HUES64 (cell line): Measurements from ENCODE around the gene ARHGEF33.
"Not testable (repeated sequence)": the region's sequence is repeated elsewhere in the genome, so short reads cannot be mapped to it uniquely, and the experiment has no call there.

ENCODE experiments used
- H3K27ac ChIP-seq: 2 replicates; pipeline ENCODE4 v1.7.0; 2013; ENCODE audit warnings: low read depth, low read length, inconsistent platforms
- H3K27me3 ChIP-seq: 2 replicates; pipeline ENCODE4 v1.6.1; 2013; ENCODE audit warnings: mild to moderate bottlenecking, low read length; ENCODE audit not compliant: insufficient read depth
- H3K36me3 ChIP-seq: 2 replicates; pipeline ENCODE4 v1.6.1; 2013; ENCODE audit warnings: mild to moderate bottlenecking, low read length; ENCODE audit not compliant: insufficient read depth
- H3K4me1 ChIP-seq: 2 replicates; pipeline ENCODE4 v1.6.1; 2013; ENCODE audit warnings: mild to moderate bottlenecking, low read length, moderate library complexity; ENCODE audit not compliant: insufficient read depth
- H3K4me3 ChIP-seq: 2 replicates; pipeline ENCODE4 v1.5.1; 2013; ENCODE audit warnings: mild to moderate bottlenecking, low read length, moderate library complexity
- H3K9ac ChIP-seq: 2 replicates; pipeline ENCODE4 v1.6.1; 2013; ENCODE audit warnings: mild to moderate bottlenecking, low read depth, low read length
- H3K9me3 ChIP-seq: 2 replicates; pipeline ENCODE4 v1.6.1; 2013; ENCODE audit warnings: low read depth, low read length; ENCODE audit not compliant: insufficient read depth
- WGBS: fragments of 150-250, 120-280 bp; methylation state at CpG from one replicate; pipeline ENCODE4 v1.1.7; 2013; ENCODE audit warnings: missing lambda C conversion rate; 5-methylcytosine and 5-hydroxymethylcytosine counted together

Gene ARHGEF33

GRCh38 chr2:38911191-38911590 is 21.5 kb downstream of the ARHGEF33 start:
- Histone ChIP-seq H3K9ac (no peak overlapping the region), H3K27ac (no peak overlapping the region), H3K4me1 (no peaks in the 10 kb centered on the region), H3K4me3 (no peak overlapping the region), H3K36me3 (no peaks in the 10 kb centered on the region), H3K27me3 (no peaks in the 10 kb centered on the region), H3K9me3 (no peaks in the 10 kb centered on the region)
- no CpG with 5 or more reads among the region's 1 CpG for WGBS

DNA sequence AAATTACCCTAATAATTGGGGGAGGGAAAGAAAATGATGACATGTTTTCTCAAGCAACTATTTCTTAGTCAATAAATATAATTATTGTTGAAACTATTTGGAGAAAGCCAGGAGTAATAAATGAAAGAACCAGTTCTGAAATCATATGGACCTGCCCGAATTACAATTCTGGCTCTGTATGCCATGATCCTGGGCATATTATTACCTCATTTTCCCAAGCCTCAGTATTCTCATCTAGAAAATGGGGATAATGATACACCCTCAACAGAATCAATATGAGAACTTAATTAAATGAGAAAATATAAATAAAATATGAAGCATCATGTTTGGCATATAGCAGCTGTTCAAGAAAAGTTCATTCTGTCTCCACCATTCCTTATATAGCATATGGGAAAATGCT is 22.9 kb downstream of the ARHGEF33 start:
- 36% methylated on average over 1 of the region's 1 CpG for WGBS
- Histone ChIP-seq H3K9ac (no peak overlapping the region), H3K27ac (no peak overlapping the region), H3K4me3 (no peak overlapping the region), H3K4me1 (no peaks in the 10 kb centered on the region), H3K27me3 (no peaks in the 10 kb centered on the region), H3K36me3 (no peaks in the 10 kb centered on the region), H3K9me3 (no peaks in the 10 kb centered on the region)

- WGBS = 85% methylated on average over 2 of the region's 4 CpGs
- H3K4me3 ChIP-seq = no peak overlapping the region
- H3K9ac ChIP-seq = no peak overlapping the region
- no peaks in the 10 kb centered on the region for H3K27me3 ChIP-seq
- no peaks in the 10 kb centered on the region for H3K9me3 ChIP-seq
- no peak overlapping the region for H3K27ac ChIP-seq
- no peaks in the 10 kb centered on the region for H3K36me3 ChIP-seq
- H3K4me1 ChIP-seq = no peaks in the 10 kb centered on the region; the same call in 1 of the 2 replicates
Observed at GRCh38 chr2:38922389-38922788, 32.7 kb downstream of the ARHGEF33 start.

DNA sequence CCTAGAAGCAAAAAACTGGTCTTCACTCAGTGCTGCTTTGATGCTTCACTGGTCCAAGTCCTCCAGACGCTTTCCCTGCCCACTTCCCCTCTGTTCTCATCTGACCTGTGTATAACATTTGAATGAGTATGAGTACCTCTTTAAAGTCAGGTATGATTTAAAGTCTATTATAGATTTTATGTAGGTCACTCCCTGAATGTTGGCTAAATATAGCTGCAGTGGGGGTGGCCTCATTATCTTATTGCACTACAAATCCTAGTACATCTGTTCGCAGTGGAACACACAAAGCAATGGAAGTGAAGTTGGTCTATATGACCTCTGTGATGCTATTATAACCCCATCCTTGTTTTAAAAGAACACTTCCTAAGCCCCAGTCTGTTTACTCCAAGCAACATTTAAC is 33.2 kb downstream of the ARHGEF33 start:
- Histone ChIP-seq H3K9me3 (no peaks in the 10 kb centered on the region), H3K4me1 (no peaks in the 10 kb centered on the region; the same call in 1 of the 2 replicates), H3K9ac (no peak overlapping the region), H3K4me3 (no peak overlapping the region), H3K27me3 (no peaks in the 10 kb centered on the region), H3K27ac (no peak overlapping the region), H3K36me3 (no peaks in the 10 kb centered on the region)
- WGBS = 100% methylated on average over 2 of the region's 2 CpGs

DNA sequence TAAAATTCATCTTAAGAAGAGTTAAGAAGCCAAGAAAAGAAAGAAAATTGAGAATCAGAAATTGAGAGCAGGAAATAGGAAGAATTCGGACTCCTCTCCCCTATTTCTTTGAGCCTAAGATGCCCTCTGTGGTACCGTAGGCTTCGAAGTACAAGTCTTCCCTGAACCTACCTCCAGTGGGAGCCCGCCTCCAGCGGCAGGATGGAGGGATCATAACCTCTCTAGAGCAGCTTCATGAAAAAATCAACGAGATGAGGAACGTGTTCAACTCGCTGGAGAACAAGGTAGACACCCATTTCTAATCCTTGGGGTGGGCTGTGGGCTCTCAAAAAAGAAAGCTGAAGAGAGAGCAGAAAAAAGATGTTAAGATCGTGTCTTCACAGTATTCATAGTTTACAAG is 36.3 kb downstream of the ARHGEF33 start:
- H3K27me3 ChIP-seq = no peaks in the 10 kb centered on the region
- H3K27ac ChIP-seq = no peak overlapping the region
- no peaks in the 10 kb centered on the region for H3K36me3 ChIP-seq
- H3K9me3 ChIP-seq = no peaks in the 10 kb centered on the region
- no peak overlapping the region for H3K4me3 ChIP-seq
- no peak overlapping the region for H3K9ac ChIP-seq
- 83% methylated on average over 9 of the region's 9 CpGs for WGBS
- no peaks in the 10 kb centered on the region; the same call in 1 of the 2 replicates for H3K4me1 ChIP-seq

GRCh38 chr2:38930600-38930999 is 40.9 kb downstream of the ARHGEF33 start:
- no peaks in the 10 kb centered on the region for H3K36me3 ChIP-seq
- no peak overlapping the region for H3K9ac ChIP-seq
- WGBS = 87% methylated on average over 2 of the region's 2 CpGs
- no peaks in the 10 kb centered on the region for H3K9me3 ChIP-seq
- no peak overlapping the region for H3K27ac ChIP-seq
- no peaks in the 10 kb centered on the region; the same call in 1 of the 2 replicates for H3K4me1 ChIP-seq
- no peaks in the 10 kb centered on the region for H3K27me3 ChIP-seq
- no peak overlapping the region for H3K4me3 ChIP-seq

DNA sequence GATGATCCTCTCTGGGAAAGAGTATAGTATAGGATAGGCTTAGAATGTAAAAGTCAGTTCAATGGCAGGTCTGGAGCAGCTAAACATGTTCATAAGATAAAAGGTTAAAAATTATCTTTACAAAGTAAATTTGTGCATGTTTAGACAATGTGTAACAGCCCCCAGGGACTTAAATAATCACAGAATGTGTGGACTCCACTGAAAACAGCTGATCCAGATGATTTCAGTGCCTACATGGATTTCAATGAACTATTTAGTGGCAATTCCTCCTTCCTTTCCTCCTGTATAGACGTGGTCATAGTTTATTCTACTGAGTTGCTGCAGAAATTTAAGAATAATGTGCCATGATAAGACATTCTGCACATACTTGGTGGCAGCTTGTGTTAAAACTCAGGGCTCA is 42.9 kb downstream of the ARHGEF33 start:
- Histone ChIP-seq H3K4me3 (no peak overlapping the region), H3K27me3 (no peaks in the 10 kb centered on the region), H3K27ac (no peak overlapping the region), H3K36me3 (no peaks in the 10 kb centered on the region), H3K9ac (no peak overlapping the region), H3K9me3 (no peaks in the 10 kb centered on the region), H3K4me1 (no peaks in the 10 kb centered on the region)
- 83% methylated on average over 1 of the region's 1 CpG for WGBS

DNA sequence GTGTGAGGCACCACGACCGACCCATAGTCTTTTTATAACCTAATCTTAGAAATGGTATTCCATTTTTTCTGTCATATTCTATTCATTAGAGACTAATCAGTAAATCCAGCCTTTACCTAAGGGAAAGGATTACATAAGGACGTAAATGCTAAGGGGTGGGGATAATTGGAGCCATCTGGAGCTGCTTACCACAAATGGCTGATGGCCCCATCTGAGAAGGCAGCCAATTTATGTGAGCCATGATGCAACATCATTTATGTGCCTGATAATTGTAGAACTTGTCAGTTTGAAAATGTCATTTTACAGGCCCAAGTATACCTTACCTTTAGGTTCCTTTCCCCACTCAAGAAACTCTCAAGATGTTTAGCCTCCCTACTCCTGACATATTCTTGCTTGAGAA is 44.0 kb downstream of the ARHGEF33 start:
- 96% methylated on average over 3 of the region's 3 CpGs for WGBS
- no peak overlapping the region for H3K27ac ChIP-seq

GRCh38 chr2:38934742-38935141 is 45.1 kb downstream of the ARHGEF33 start:
- 82% methylated on average over 5 of the region's 5 CpGs for WGBS

More for the DNA sequence above, 44.0 kb downstream of the ARHGEF33 start:
- H3K27me3 ChIP-seq = no peaks in the 10 kb centered on the region
- H3K9ac ChIP-seq = no peak overlapping the region
- H3K9me3 ChIP-seq = no peaks in the 10 kb centered on the region
- no peaks in the 10 kb centered on the region for H3K36me3 ChIP-seq
- H3K4me1 ChIP-seq = no peaks in the 10 kb centered on the region
- no peak overlapping the region for H3K4me3 ChIP-seq

DNA sequence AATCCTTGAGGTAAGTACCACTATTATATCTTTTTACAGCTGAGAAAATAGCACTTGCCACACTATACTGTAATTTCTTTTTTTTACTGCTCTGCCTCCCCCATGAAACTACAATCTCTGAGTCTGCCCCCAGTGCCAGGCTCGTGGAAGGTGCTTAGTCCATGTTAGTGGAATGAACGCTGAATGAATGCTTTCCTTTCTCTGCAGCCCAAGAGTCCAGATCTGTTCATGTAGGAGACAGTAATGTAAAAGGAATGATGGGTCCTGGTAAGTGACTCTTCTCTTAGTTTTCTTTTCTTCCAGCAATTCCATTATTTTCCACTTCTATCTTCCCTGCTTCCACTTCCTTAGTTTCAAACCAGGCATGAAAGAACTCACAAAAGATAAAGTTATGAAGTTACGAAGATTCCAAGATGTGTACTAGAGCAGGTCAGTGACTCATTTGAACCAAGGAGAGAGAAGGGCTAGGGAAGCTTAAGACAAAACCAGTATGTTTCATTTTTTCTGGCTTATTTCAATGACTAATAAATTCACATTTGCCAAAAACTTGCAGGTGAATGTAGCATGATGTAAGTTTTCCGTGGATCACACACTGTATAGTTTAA is 46.0 kb downstream of the ARHGEF33 start:
- 93% methylated on average over 3 of the region's 4 CpGs for WGBS
- Histone ChIP-seq H3K36me3 (no peaks in the 10 kb centered on the region), H3K4me1 (no peaks in the 10 kb centered on the region), H3K27ac (no peak overlapping the region), H3K27me3 (no peaks in the 10 kb centered on the region), H3K9ac (no peak overlapping the region), H3K9me3 (no peaks in the 10 kb centered on the region), H3K4me3 (no peak overlapping the region)

More at GRCh38 chr2:38934742-38935141, 45.1 kb downstream of the ARHGEF33 start:
- H3K27ac ChIP-seq = no peak overlapping the region
- no peak overlapping the region for H3K4me3 ChIP-seq
- no peak overlapping the region for H3K9ac ChIP-seq
- H3K9me3 ChIP-seq = no peaks in the 10 kb centered on the region
- H3K36me3 ChIP-seq = no peaks in the 10 kb centered on the region
- no peaks in the 10 kb centered on the region for H3K27me3 ChIP-seq
- no peaks in the 10 kb centered on the region for H3K4me1 ChIP-seq

DNA sequence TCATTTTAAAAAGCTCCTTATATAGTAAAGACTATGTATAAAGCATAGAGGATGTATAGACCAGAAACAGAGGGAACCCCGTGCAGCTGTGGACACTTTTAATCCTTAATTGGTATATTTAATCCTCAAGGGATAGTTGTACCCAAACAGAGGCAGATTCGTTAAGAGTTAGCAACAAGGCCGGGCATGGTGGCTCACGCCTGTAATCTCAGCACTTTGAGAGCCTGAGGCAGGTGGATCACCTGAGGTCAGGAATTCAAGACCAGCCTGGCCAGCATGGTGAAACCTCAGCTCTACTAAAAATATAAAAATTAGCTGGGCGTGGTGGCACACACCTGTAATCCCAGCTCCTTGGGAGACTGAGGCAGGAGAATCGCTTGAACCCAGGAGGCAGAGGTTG is 46.8 kb downstream of the ARHGEF33 start:
- not testable (repeated sequence) for H3K4me1 ChIP-seq
- WGBS = 94% methylated on average over 6 of the region's 6 CpGs

GRCh38 chr2:38937548-38937947 is 47.9 kb downstream of the ARHGEF33 start:
- Histone ChIP-seq H3K4me1 (no peaks in the 10 kb centered on the region), H3K27me3 (no peaks in the 10 kb centered on the region), H3K36me3 (no peaks in the 10 kb centered on the region), H3K27ac (no peak overlapping the region), H3K9ac (no peak overlapping the region), H3K9me3 (no peaks in the 10 kb centered on the region), H3K4me3 (no peak overlapping the region)
- WGBS = 88% methylated on average over 3 of the region's 3 CpGs

More for the DNA sequence above, 46.8 kb downstream of the ARHGEF33 start:
- H3K27me3 ChIP-seq, H3K9ac ChIP-seq, H3K27ac ChIP-seq, H3K4me3 ChIP-seq, H3K36me3 ChIP-seq, H3K9me3 ChIP-seq: not testable (repeated sequence)
